GM21447 (cell line): ENCODE results near the gene IQSEC3.

Experiments used
- ATAC-seq: cut with Tn5 transposase; IDR thresholded peaks from one replicate; pipeline ENCODE4 v1.9.1; 2021; ENCODE audit not compliant: unreplicated experiment

Gene IQSEC3

GRCh38 chr12:162467-163307 is 96.1 kb downstream of the IQSEC3 start:
- ATAC-seq, result no peak

GRCh38 chr12:163406-163986 is 96.9 kb downstream of the IQSEC3 start:
- no peak for ATAC-seq

GRCh38 chr12:164207-164606 is 97.6 kb downstream of the IQSEC3 start:
- no peak for ATAC-seq

GRCh38 chr12:165862-166368 is 99.3 kb downstream of the IQSEC3 start:
- no peak for ATAC-seq

- ATAC-seq, result no peak
Measured at GRCh38 chr12:166425-167075, 100.0 kb downstream of the IQSEC3 start.

GRCh38 chr12:167959-168600 is 101.5 kb downstream of the IQSEC3 start:
- ATAC-seq, result no peak

GRCh38 chr12:168763-169525 is 102.4 kb downstream of the IQSEC3 start:
- ATAC-seq, result no peak

GRCh38 chr12:169528-170370 is 103.2 kb downstream of the IQSEC3 start:
- no peak for ATAC-seq

- no peak for ATAC-seq
Measured at GRCh38 chr12:170371-171225, 104.0 kb downstream of the IQSEC3 start.

- no peak for ATAC-seq
Measured at GRCh38 chr12:171276-171675, 104.7 kb downstream of the IQSEC3 start.

- no peak for ATAC-seq
Measured at GRCh38 chr12:171743-172676, 105.4 kb downstream of the IQSEC3 start.

- no peak for ATAC-seq
Measured at GRCh38 chr12:172732-173161, 106.2 kb downstream of the IQSEC3 start.

- no peak for ATAC-seq
Measured at GRCh38 chr12:174124-174523, 107.6 kb downstream of the IQSEC3 start.

- ATAC-seq, result no peak
Measured at GRCh38 chr12:174596-174995, 108.0 kb downstream of the IQSEC3 start.

- no peak for ATAC-seq
Measured at GRCh38 chr12:175250-175649, 108.7 kb downstream of the IQSEC3 start.

- ATAC-seq, result no peak
Measured at GRCh38 chr12:175759-176158, 109.2 kb downstream of the IQSEC3 start.

GRCh38 chr12:176321-177181 is 110.0 kb downstream of the IQSEC3 start:
- ATAC-seq, result no peak
